H1 (cell line): Measurements from ENCODE around the gene USP6. TPM values are rescaled to one million over a fixed set of nuclear protein-coding genes. Genes with fewer than 3 reads are reported as not detected.

Experiments
- ASH2L ChIP-seq: fragments of 200-600, 300-600 bp; sonication (generic); IDR thresholded peaks from one replicate; pipeline ENCODE4 v1.7.1; 2017; ENCODE audit warnings: low read length
- CHD1 ChIP-seq: IDR thresholded peaks from 2 replicates; pipeline ENCODE4 v1.6.1; 2012; ENCODE audit warnings: low read depth, low read length, improper control_type of control experiment
- HDAC6 ChIP-seq: IDR thresholded peaks from one replicate; pipeline ENCODE4 v1.7.1; 2012; ENCODE audit warnings: low read depth, mild to moderate bottlenecking, inconsistent platforms, low read length, moderate library complexity
- JUN ChIP-seq: IDR thresholded peaks from 2 replicates; pipeline ENCODE4 v1.6.1; 2011; ENCODE audit warnings: low read depth, mild to moderate bottlenecking, improper control_type of control experiment, low read length
- JUND ChIP-seq: IDR thresholded peaks from 2 replicates; pipeline ENCODE4 v1.6.1; 2011; ENCODE audit warnings: mild to moderate bottlenecking, improper control_type of control experiment, low read length
- NANOG ChIP-seq: IDR thresholded peaks from 2 replicates; pipeline ENCODE4 v1.6.1; 2011; ENCODE audit warnings: low read length, low read depth, mild to moderate bottlenecking, inconsistent platforms; ENCODE audit not compliant: insufficient read depth, poor library complexity, severe bottlenecking
- PHF8 ChIP-seq: fragments of 200-600 bp; sonication (generic); conservative IDR thresholded peaks from 2 replicates; pipeline ENCODE4 v1.7.1; 2012; ENCODE audit warnings: low read depth, mild to moderate bottlenecking, inconsistent platforms, low read length, moderate library complexity
- TBP ChIP-seq: IDR thresholded peaks from 2 replicates; pipeline ENCODE4 v1.6.1; 2011; ENCODE audit warnings: low read depth, low read length, improper control_type of control experiment
- YY1 ChIP-seq: IDR thresholded peaks from 2 replicates; pipeline ENCODE4 v1.6.1; 2011; ENCODE audit warnings: low read depth, mild to moderate bottlenecking, low read length
- polyA plus RNA-seq, 7 experiments: library from polyadenylated mRNA; depleted of rRNA in 3 of 7; stranded (reverse) in 5 of 7; unstranded in 2 of 7; fragments of >200 nt in 5 of 7; fragments of 200-250 nt in 2 of 7; gene quantifications; 1 replicate in 5 of 7; 2 replicates in 1 of 7; 4 replicates in 1 of 7; pipeline versions ENCODE4 v1.2.1 to v1.2.3, GENCODE V29; 2011 to 2013; ENCODE audit warnings: missing spikeins in 2 of 7, mixed read lengths in 2 of 7
- total RNA-seq: library from RNA; stranded (reverse); fragmentation: NEBNext Ultra II Directional; extraction: Animal tissue kit (Norgen Biotek cat#: 25700); gene quantifications from 2 replicates; pipeline ENCODE4 v1.2.1, GENCODE V29; 2021
- TF ChIP-seq, protein P1 (sequence below): fragments of 300-600 bp; sonication (generic); IDR thresholded peaks from 2 replicates; pipeline ENCODE4 v1.7.1; 2012; ENCODE audit warnings: low read length, moderate library complexity, mild to moderate bottlenecking, inconsistent platforms; ENCODE audit not compliant: insufficient replicate concordance

USP6 gene
- total and polyA plus RNA-seq, 2 of the 8 experiments (the other 6 are each of a cell fraction or from before 2014, with no cell fraction given): 0.08 to 0.32 TPM

- TF ChIP-seq, protein P1, sequence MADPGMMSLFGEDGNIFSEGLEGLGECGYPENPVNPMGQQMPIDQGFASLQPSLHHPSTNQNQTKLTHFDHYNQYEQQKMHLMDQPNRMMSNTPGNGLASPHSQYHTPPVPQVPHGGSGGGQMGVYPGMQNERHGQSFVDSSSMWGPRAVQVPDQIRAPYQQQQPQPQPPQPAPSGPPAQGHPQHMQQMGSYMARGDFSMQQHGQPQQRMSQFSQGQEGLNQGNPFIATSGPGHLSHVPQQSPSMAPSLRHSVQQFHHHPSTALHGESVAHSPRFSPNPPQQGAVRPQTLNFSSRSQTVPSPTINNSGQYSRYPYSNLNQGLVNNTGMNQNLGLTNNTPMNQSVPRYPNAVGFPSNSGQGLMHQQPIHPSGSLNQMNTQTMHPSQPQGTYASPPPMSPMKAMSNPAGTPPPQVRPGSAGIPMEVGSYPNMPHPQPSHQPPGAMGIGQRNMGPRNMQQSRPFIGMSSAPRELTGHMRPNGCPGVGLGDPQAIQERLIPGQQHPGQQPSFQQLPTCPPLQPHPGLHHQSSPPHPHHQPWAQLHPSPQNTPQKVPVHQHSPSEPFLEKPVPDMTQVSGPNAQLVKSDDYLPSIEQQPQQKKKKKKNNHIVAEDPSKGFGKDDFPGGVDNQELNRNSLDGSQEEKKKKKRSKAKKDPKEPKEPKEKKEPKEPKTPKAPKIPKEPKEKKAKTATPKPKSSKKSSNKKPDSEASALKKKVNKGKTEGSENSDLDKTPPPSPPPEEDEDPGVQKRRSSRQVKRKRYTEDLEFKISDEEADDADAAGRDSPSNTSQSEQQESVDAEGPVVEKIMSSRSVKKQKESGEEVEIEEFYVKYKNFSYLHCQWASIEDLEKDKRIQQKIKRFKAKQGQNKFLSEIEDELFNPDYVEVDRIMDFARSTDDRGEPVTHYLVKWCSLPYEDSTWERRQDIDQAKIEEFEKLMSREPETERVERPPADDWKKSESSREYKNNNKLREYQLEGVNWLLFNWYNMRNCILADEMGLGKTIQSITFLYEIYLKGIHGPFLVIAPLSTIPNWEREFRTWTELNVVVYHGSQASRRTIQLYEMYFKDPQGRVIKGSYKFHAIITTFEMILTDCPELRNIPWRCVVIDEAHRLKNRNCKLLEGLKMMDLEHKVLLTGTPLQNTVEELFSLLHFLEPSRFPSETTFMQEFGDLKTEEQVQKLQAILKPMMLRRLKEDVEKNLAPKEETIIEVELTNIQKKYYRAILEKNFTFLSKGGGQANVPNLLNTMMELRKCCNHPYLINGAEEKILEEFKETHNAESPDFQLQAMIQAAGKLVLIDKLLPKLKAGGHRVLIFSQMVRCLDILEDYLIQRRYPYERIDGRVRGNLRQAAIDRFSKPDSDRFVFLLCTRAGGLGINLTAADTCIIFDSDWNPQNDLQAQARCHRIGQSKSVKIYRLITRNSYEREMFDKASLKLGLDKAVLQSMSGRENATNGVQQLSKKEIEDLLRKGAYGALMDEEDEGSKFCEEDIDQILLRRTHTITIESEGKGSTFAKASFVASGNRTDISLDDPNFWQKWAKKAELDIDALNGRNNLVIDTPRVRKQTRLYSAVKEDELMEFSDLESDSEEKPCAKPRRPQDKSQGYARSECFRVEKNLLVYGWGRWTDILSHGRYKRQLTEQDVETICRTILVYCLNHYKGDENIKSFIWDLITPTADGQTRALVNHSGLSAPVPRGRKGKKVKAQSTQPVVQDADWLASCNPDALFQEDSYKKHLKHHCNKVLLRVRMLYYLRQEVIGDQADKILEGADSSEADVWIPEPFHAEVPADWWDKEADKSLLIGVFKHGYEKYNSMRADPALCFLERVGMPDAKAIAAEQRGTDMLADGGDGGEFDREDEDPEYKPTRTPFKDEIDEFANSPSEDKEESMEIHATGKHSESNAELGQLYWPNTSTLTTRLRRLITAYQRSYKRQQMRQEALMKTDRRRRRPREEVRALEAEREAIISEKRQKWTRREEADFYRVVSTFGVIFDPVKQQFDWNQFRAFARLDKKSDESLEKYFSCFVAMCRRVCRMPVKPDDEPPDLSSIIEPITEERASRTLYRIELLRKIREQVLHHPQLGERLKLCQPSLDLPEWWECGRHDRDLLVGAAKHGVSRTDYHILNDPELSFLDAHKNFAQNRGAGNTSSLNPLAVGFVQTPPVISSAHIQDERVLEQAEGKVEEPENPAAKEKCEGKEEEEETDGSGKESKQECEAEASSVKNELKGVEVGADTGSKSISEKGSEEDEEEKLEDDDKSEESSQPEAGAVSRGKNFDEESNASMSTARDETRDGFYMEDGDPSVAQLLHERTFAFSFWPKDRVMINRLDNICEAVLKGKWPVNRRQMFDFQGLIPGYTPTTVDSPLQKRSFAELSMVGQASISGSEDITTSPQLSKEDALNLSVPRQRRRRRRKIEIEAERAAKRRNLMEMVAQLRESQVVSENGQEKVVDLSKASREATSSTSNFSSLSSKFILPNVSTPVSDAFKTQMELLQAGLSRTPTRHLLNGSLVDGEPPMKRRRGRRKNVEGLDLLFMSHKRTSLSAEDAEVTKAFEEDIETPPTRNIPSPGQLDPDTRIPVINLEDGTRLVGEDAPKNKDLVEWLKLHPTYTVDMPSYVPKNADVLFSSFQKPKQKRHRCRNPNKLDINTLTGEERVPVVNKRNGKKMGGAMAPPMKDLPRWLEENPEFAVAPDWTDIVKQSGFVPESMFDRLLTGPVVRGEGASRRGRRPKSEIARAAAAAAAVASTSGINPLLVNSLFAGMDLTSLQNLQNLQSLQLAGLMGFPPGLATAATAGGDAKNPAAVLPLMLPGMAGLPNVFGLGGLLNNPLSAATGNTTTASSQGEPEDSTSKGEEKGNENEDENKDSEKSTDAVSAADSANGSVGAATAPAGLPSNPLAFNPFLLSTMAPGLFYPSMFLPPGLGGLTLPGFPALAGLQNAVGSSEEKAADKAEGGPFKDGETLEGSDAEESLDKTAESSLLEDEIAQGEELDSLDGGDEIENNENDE: no peak
- TF ChIP-seq JUN: no peak
- peak; percentile 89 for TF ChIP-seq ASH2L
- no peak for TF ChIP-seq NANOG
- no peak for TF ChIP-seq CHD1
- TF ChIP-seq TBP: peak; percentile 57; the same call in 1 of the 2 replicates
- 0 out of 2 replicates have a peak, but pooled peaks have one; percentile 39 for TF ChIP-seq JUND
- TF ChIP-seq HDAC6: no peak
- peak; percentile 91 for TF ChIP-seq YY1
- TF ChIP-seq PHF8: peak; percentile 100
Observed at GRCh38 chr17:5191541-5192417, 75.9 kb downstream of the USP6 start, which contains the start of gene ZNF594 (continued).
